ENCODE measurements around the gene BACH2. TPM values are rescaled to one million over a fixed set of nuclear protein-coding genes. Genes with fewer than 3 reads are reported as not detected.

BACH2 gene
- total and polyA plus RNA-seq, 9 of the 15 experiments (the other 6 are each of a cell fraction or from before 2014, with no cell fraction given): 0.06 to 3.1 (median 0.59) TPM

GRCh38 chr6:90126839-90127238, 169.8 kb downstream of the BACH2 start:
- Histone ChIP-seq H3K4me3 (no peak overlapping the region), H2AFZ (ENCODE audit: low read depth, low read length) (no peak overlapping the region), H3K79me2 (ENCODE audit: control insufficient read depth, insufficient read depth, low read length) (no peaks in the 10 kb centered on the region), H3K4me2 (ENCODE audit: insufficient read depth, low read length) (no peak overlapping the region), H3K9me1 (ENCODE audit: control insufficient read depth, insufficient read depth, low read length) (peaks cover 4% of the 10 kb centered on the region), H4K20me1 (replicated peaks; ENCODE audit: control insufficient read depth, insufficient read depth, low read length) (no peaks in the 10 kb centered on the region), H3K9me3 (replicated peaks; ENCODE audit: control insufficient read depth, insufficient read depth, low read depth, low read length) (no peaks in the 10 kb centered on the region), H3K27me3 (ENCODE audit: control insufficient read depth in 2 of 2, insufficient read depth in 2 of 2, low read length in 2 of 2) (peaks cover 0 to 10% of the 10 kb centered on the region in 2 experiments; a peak in 1 of 5 replicates), H3K9ac (ENCODE audit: insufficient read depth in 1 of 2, low read depth in 2 of 2, low read length in 2 of 2) (no peak overlapping the region), H3K4me1 (replicated peaks in 1 of 2; ENCODE audit: control insufficient read depth in 2 of 2, insufficient read depth in 2 of 2, low read length in 2 of 2) (no peaks in the 10 kb centered on the region; a peak in 2 of 5 replicates), H3K27ac (ENCODE audit: extremely low read depth, low read depth, low read length) (no peak overlapping the region), H3K36me3 (ENCODE audit: control insufficient read depth, insufficient read depth, low read length) (no peaks in the 10 kb centered on the region)
- ATAC-seq: no peak
- ChIA-PET CTCF (ENCODE audit: low intra/inter-chr PET ratio) (no interaction called here), POLR2A (no interaction called here)
- intact Hi-C loops (cut with micrococcal nuclease) (no loop called here), in situ Hi-C loops (cut with MboI) (no loop called here)
- FAIRE-seq: no peak
- BruUV-seq (replicated peaks): no TSS peak
- WGBS (ENCODE audit: insufficient coverage, low coverage, missing lambda C conversion rate): 6% methylated on average over 4 of the region's 4 CpGs
- no peak for DNase-seq (ENCODE audit: extremely low read depth in 1 of 4, low spot score in 3 of 4)
- no peak for TF ChIP-seq MYC (IDR thresholded peaks at IDR 0.05; ENCODE audit: low read depth, low read length)
- TF ChIP-seq MYC (CRISPR knock-in tag; IDR thresholded peaks at IDR 0.05; ENCODE audit: borderline replicate concordance, low read depth): no peak
- no peak for TF ChIP-seq RNF219 (CRISPR knock-in tag; IDR thresholded peaks at IDR 0.05)
- TF ChIP-seq SNRNP70 (optimal IDR thresholded peaks at IDR 0.05; ENCODE audit: low read depth, low read length): no peak
- TF ChIP-seq SMAD2 (IDR thresholded peaks at IDR 0.05; ENCODE audit: low read depth, low read length): no peak
- no peak for TF ChIP-seq FOXJ2 (tag; IDR thresholded peaks at IDR 0.05)
- no peak for TF ChIP-seq FOXP4 (CRISPR knock-in tag; IDR thresholded peaks at IDR 0.05; ENCODE audit: borderline replicate concordance)
- no peak for TF ChIP-seq ZNF609 (CRISPR knock-in tag; IDR thresholded peaks at IDR 0.05; ENCODE audit: borderline replicate concordance)
- TF ChIP-seq NR1H2 (CRISPR knock-in tag; IDR thresholded peaks at IDR 0.05): no peak
- no peak for TF ChIP-seq PKNOX1 (IDR thresholded peaks at IDR 0.05)
- no peak for TF ChIP-seq NFIX (CRISPR knock-in tag; IDR thresholded peaks at IDR 0.05; ENCODE audit: low read depth)
- no peak for TF ChIP-seq NELFE (IDR thresholded peaks at IDR 0.05; ENCODE audit: insufficient read depth, insufficient read length)
- TF ChIP-seq ZNF707 (CRISPR knock-in tag; conservative IDR thresholded peaks at IDR 0.05): no peak

Data from K562 (cell line).